Osteocyte (in vitro differentiated cells): ENCODE results near the gene SLC27A6. TPM values are rescaled to one million over a fixed set of nuclear protein-coding genes. Genes with fewer than 3 reads are reported as not detected.

Experiments used
- DNase-seq: peaks from one replicate; pipeline ENCODE4 v3.0.0; 2021; ENCODE audit warnings: mixed read lengths; ENCODE audit not compliant: unreplicated experiment; ENCODE audit errors: extremely low spot score
- H3K27ac Mint-ChIP-seq: one replicate; pipeline ENCODE4 v1.8.0; 2021; ENCODE audit warnings: mild to moderate bottlenecking, mixed read lengths; ENCODE audit not compliant: unreplicated experiment
- H3K27me3 Mint-ChIP-seq: one replicate; pipeline ENCODE4 v1.8.0; 2021; ENCODE audit warnings: mixed read lengths; ENCODE audit not compliant: unreplicated experiment
- H3K36me3 Mint-ChIP-seq: one replicate; pipeline ENCODE4 v1.8.0; 2021; ENCODE audit warnings: mixed read lengths; ENCODE audit not compliant: unreplicated experiment
- H3K4me1 Mint-ChIP-seq: one replicate; pipeline ENCODE4 v1.8.0; 2021; ENCODE audit warnings: mixed read lengths; ENCODE audit not compliant: unreplicated experiment
- H3K4me3 Mint-ChIP-seq: one replicate; pipeline ENCODE4 v1.8.0; 2021; ENCODE audit warnings: mild to moderate bottlenecking, moderate library complexity, mixed read lengths; ENCODE audit not compliant: unreplicated experiment
- H3K9me3 Mint-ChIP-seq: one replicate; pipeline ENCODE4 v1.8.0; 2021; ENCODE audit warnings: mixed read lengths; ENCODE audit not compliant: unreplicated experiment
- CTCF ChIP-seq: fragments of 200-600 bp; sonication (generic); IDR thresholded peaks from 2 replicates; pipeline ENCODE4 v1.5.0; 2021; ENCODE audit warnings: antibody characterized with exemption, mild to moderate bottlenecking, moderate library complexity
- long read RNA-seq: library from polyadenylated mRNA; unstranded; transcript quantifications from one replicate; pipeline ENCODE4 v2.0.0, GENCODE V29; 2021
- total RNA-seq: library from RNA; stranded (reverse); gene quantifications from 2 replicates; pipeline ENCODE4 v1.2.1, GENCODE V29; 2021

Gene SLC27A6
- 0.26 TPM in 1 of 2 replicates, not detected in the other for total RNA-seq
- long read RNA-seq, partial matches to known transcripts: 1 of 4 reads
- long read RNA-seq, other reads (novel, unspliced or antisense): 3 of 4 reads

GRCh38 chr5:128965011-128965637, at the start of gene SLC27A6:
Gene SLC27A6, plus strand, starts transcription at chr5:128965488. Its CDS starts 650 bp downstream, at chr5:128966138.
- H3K9me3 Mint-ChIP-seq: peaks cover 13% of the 10 kb centered on the region
- peaks cover 53% of the 10 kb centered on the region for H3K27me3 Mint-ChIP-seq
- H3K36me3 Mint-ChIP-seq: no peaks in the 10 kb centered on the region
- no peak within 1 kb of the TSS for H3K27ac Mint-ChIP-seq
- no peak within 1 kb of the TSS for H3K4me3 Mint-ChIP-seq
- H3K4me1 Mint-ChIP-seq: peaks cover 2% of the 10 kb centered on the region
- no peak for DNase-seq
- no peak for TF ChIP-seq CTCF

GRCh38 chr5:128919542-128919941, 45.7 kb upstream of the SLC27A6 start:
- Mint-ChIP-seq H3K27ac (no peak overlapping the region), H3K27me3 (peaks cover 33% of the 10 kb centered on the region), H3K4me3 (no peak overlapping the region), H3K36me3 (no peaks in the 10 kb centered on the region), H3K4me1 (no peaks in the 10 kb centered on the region), H3K9me3 (no peaks in the 10 kb centered on the region)
- no peak for TF ChIP-seq CTCF
- DNase-seq: no peak

GRCh38 chr5:128920345-128921215, 44.7 kb upstream of the SLC27A6 start:
- no peak for TF ChIP-seq CTCF
- DNase-seq: no peak
- no peak overlapping the region for H3K27ac Mint-ChIP-seq
- no peaks in the 10 kb centered on the region for H3K36me3 Mint-ChIP-seq
- H3K4me3 Mint-ChIP-seq: no peak overlapping the region
- H3K27me3 Mint-ChIP-seq: peaks cover 35% of the 10 kb centered on the region
- no peaks in the 10 kb centered on the region for H3K9me3 Mint-ChIP-seq
- no peaks in the 10 kb centered on the region for H3K4me1 Mint-ChIP-seq

GRCh38 chr5:128924299-128924698, 41.0 kb upstream of the SLC27A6 start:
- H3K4me3 Mint-ChIP-seq: no peak overlapping the region
- no peak overlapping the region for H3K27ac Mint-ChIP-seq
- peaks cover 28% of the 10 kb centered on the region for H3K27me3 Mint-ChIP-seq
- H3K9me3 Mint-ChIP-seq: no peaks in the 10 kb centered on the region
- no peaks in the 10 kb centered on the region for H3K36me3 Mint-ChIP-seq
- no peaks in the 10 kb centered on the region for H3K4me1 Mint-ChIP-seq
- DNase-seq: no peak
- TF ChIP-seq CTCF: no peak

- Mint-ChIP-seq H3K36me3 (no peaks in the 10 kb centered on the region), H3K4me3 (no peak overlapping the region), H3K27ac (no peak overlapping the region), H3K27me3 (peaks cover 28% of the 10 kb centered on the region), H3K9me3 (no peaks in the 10 kb centered on the region), H3K4me1 (no peaks in the 10 kb centered on the region)
- TF ChIP-seq CTCF: no peak
- DNase-seq: no peak
Measured at GRCh38 chr5:128925973-128926372, 39.3 kb upstream of the SLC27A6 start.
